ENCODE measurements around the gene TRDN.
"Not testable (repeated sequence)": the region's sequence is repeated elsewhere in the genome, so short reads cannot be mapped to it uniquely, and the experiment has no call there.

Gene TRDN

DNA sequence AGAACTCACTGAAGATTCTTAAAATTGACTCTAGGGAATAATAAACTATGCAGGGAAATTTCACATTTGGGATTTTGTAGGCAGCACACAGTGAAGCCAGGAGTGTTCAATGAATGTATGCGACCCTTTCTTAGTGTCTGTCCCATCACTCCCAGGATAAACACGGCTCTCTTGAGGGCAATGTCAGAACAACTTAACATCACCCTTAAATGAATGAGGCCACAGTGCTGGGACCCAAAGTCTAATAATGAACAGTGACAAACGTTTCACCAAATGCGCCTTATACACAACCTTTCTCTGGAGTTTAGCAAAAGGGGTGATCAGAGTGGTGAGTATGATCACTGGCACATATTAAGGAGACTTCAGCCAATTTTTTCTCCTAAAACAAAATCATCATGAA is 403.4 kb downstream of the TRDN start:
- DNase-seq: no peak

- DNase-seq: not testable (repeated sequence)
Measured at GRCh38 chr6:123227789-123228188, 409.0 kb downstream of the TRDN start.

DNA sequence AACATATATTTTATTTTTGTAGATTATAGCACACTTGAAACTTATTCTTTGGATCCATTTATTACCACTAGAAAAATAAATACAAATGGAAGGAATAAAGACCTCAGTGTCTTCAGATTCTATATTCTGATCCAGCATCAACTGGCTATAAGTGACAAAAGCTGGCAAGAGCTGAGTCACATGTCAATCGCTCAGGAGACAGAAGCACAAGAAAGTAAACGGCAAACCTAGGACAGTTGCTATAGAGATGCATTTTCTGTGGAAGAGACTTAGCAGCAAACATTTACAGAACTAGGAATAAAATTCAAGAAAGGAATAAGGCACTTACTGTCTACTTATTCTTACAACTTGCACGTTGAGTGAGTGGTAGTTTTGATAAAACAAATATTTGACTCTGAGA is 410.4 kb downstream of the TRDN start:
- no peak for DNase-seq

GRCh38 chr6:123224077-123224476 is 412.7 kb downstream of the TRDN start:
- DNase-seq: no peak

GRCh38 chr6:123223461-123223860 is 413.3 kb downstream of the TRDN start:
- no peak for DNase-seq

GRCh38 chr6:123215211-123215610 is 421.5 kb downstream of the TRDN start:
- no peak for DNase-seq

- no peak for DNase-seq
Measured at GRCh38 chr6:123214433-123214832, 422.3 kb downstream of the TRDN start.

GRCh38 chr6:123213921-123214320 is 422.8 kb downstream of the TRDN start:
- no peak for DNase-seq

GRCh38 chr6:123211777-123212545 is 424.8 kb downstream of the TRDN start:
- DNase-seq: no peak

DNA sequence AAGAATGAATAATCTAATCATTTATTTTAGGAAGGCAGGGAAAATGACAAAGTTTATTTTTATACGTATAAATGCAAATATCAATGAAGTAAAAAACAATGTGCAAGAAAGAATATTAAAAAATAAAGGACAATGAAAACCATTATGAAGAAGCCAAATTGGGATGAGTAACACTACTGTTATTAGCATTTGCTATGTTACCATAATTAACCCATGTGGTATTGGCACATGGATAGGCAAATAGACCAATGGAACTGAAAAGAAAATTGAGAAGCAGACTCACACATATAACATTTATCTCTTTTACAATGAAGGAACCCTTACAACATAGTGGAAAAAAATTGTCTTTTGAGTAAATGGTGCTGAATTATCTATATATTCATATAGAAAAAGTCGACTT is 426.1 kb downstream of the TRDN start:
- DNase-seq: no peak

- DNase-seq: no peak
Measured at GRCh38 chr6:123207967-123208510, 428.7 kb downstream of the TRDN start.

GRCh38 chr6:123203928-123204327 is 432.8 kb downstream of the TRDN start:
- DNase-seq: no peak

- DNase-seq: no peak
Measured at GRCh38 chr6:123201869-123202372, 434.8 kb downstream of the TRDN start.

GRCh38 chr6:123193298-123193697 is 443.5 kb downstream of the TRDN start:
- no peak for DNase-seq

DNA sequence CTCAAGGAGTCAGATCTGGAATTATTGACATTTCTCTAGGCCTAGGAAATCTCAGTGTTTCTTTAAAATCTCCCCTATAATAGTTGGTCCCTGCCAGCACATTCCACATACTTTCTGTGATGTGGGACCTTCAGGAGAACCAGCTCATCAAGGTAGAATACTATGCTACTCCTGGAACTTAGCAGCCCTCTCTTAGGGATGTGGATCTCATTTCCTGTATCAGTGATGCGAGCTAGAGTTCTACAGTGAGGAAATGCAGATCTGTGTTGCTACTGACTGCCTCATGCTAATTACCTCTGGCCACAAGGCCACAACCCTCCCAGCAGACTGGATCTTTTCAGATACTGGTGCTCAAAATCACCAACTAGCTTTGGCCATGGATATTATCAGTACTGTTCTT is 446.9 kb downstream of the TRDN start:
- DNase-seq: no peak

- DNase-seq: no peak
Measured at GRCh38 chr6:123182998-123183397, 453.8 kb downstream of the TRDN start.

DNA sequence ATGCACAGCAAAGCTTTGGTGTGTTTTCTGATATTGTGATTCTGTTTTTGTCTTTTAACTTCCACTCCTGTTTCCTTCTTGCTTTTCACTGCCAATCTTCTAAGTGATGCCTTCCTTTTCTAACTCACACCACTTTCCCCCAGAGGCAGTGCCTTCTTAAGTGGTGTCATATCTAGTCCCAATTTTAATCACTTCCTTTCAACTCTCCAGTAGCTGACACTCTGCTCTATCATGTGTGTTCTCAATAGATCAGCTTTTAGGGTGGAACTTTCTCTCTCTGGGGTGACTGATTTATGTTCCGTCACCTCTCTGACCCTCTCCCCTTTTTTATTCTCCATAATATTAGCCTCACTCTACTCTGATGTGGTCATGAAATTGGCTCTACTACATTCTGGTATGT is 460.0 kb downstream of the TRDN start:
- no peak for DNase-seq

DNA sequence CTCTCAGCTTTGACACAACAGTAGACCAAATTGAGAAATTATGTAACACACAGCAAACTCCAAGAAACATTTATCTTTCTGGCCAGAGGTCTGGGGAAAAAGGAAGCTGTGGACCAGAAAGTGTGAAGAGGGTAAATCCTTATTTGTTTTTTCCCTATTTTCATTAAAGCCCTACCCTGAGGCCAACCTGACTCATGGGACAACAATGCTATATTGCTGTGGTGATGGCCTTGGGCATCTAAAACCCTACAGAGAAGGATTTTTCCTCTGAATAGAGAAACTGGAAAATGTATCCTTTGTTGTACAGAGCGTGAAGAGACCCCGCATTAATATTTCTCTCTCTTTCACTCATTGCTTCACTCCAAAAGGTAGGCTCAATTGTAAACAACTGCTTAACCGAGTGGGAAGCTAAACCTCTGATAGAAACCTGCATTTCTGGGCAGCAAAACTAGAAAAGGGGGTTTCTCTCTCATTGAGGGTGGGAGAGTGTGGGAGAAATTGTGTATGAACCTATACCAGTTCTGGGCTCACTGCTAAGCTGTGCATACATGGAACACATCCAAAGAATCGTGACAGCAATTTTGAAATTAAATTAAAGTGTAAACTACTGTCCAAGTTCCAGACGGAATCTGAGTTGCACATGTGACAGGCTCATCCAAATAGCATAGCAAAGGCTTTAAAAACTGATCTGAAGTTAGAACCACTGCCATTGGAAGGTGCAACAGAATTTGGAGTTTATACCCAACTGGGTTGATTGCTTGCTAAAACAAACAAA is 465.2 kb downstream of the TRDN start:
- no peak for DNase-seq

DNA sequence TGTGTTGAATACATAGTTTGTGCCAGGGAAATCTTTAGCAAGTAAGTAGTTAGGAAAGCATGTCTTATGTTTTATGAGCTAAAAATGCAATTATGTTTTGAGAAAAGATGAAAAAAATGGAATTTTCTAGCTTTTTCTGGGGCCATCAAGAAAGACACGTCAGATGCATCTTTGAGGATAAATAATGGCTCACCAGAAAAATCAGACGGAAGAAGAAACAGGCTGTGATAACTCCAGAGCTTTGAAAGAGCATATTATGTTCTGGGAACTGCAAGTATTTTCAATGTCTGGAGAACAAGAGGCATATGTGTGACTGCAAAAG is 467.0 kb downstream of the TRDN start:
- no peak for DNase-seq

DNA sequence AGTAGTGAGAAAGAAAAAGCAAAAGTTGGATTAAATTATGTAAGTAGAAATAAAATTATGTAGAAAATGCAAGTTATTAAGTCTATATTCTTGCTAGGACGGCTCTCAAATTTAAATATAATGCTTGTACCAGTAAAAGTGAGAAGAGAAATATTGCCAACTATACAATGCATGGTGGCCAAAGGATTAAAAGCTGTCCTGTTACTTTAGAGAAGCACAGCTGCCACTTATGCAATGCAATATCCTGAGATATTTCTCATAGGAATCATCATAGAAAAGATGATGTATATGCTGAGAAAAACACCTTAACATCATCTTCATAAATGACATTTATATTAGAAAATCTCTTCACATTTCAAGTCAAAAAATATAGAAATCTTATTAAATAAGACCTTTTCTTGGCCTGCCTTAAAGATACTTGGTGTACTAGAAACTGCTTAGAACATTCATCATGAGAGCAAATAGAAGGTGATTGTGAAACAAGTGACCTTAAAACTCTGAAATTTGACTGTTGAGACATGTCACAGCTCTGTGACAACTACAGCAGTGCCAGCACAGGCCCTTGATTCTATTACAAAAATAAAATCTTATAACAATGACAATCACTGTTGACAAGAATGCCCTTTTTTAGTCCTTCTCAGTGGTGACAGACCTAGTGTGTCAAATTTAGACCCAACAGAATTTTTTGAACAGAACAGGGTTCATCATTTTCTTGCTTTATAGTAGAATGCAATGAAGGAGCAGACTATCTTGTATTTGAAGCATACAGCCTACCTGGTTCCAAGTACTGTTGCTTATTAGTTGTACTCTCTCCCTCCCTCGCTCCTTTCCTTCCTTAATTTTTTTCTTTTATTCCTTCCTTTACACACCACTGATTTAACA is 467.6 kb downstream of the TRDN start:
- DNase-seq: no peak

DNA sequence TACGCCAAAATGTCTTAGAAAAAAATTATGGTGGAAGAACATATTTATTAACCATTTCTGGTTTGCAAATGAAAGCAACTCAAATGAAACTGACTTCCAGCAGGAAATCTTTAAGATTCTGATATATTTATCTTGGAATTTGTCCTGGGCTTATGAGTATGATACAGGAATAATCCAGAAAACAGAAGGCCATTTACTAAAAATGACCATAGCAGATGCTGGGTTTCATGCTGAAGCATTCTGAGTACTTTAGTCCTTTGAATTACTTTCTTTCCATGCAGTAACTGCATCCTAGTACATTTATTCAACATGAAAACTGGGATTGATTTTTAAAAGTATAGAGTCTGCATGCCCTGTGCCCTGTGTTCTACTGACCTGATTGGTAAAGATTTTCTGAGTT is 468.3 kb downstream of the TRDN start:
- DNase-seq: no peak

Measured in femur (tissue), 1 donor.